Neuron (in vitro differentiated cells): Measurements from ENCODE around the gene KDF1.

Experiments used
- H2AFZ ChIP-seq: one replicate; pipeline ENCODE4 v1.6.1; 2013; ENCODE audit warnings: low read depth, mild to moderate bottlenecking, inconsistent platforms, low read length, moderate library complexity
- H3K27me3 ChIP-seq: one replicate; pipeline ENCODE4 v1.6.1; 2013; ENCODE audit warnings: low read length; ENCODE audit not compliant: insufficient read depth
- H3K36me3 ChIP-seq: one replicate; pipeline ENCODE4 v1.6.1; 2013; ENCODE audit warnings: low read length; ENCODE audit not compliant: insufficient read depth
- H3K4me1 ChIP-seq: one replicate; pipeline ENCODE4 v1.6.1; 2013; ENCODE audit warnings: low read length; ENCODE audit not compliant: insufficient read depth
- H3K4me3 ChIP-seq: 2 replicates; pipeline ENCODE4 v1.5.1; 2013; ENCODE audit warnings: mild to moderate bottlenecking, low read length, moderate library complexity
- H3K9me3 ChIP-seq: one replicate; pipeline ENCODE4 v1.6.1; 2013; ENCODE audit warnings: low read length

The KDF1 gene

GRCh38 chr1:26913389-26913753, 46.9 kb downstream of the KDF1 start:
- H3K36me3 ChIP-seq: no peaks in the 10 kb centered on the region
- H3K4me3 ChIP-seq: no peak overlapping the region
- H2AFZ ChIP-seq: no peak overlapping the region
- H3K27me3 ChIP-seq: peaks cover 18% of the 10 kb centered on the region
- no peaks in the 10 kb centered on the region for H3K4me1 ChIP-seq
- no peaks in the 10 kb centered on the region for H3K9me3 ChIP-seq

GRCh38 chr1:26912147-26912490, 48.1 kb downstream of the KDF1 start:
- H3K4me3 ChIP-seq: no peak overlapping the region
- H3K36me3 ChIP-seq: no peaks in the 10 kb centered on the region
- peaks cover 18% of the 10 kb centered on the region for H3K27me3 ChIP-seq
- no peaks in the 10 kb centered on the region for H3K4me1 ChIP-seq
- no peaks in the 10 kb centered on the region for H3K9me3 ChIP-seq
- H2AFZ ChIP-seq: no peak overlapping the region

GRCh38 chr1:26911399-26912146, 48.7 kb downstream of the KDF1 start:
- no peaks in the 10 kb centered on the region for H3K9me3 ChIP-seq
- H3K36me3 ChIP-seq: no peaks in the 10 kb centered on the region
- H3K4me3 ChIP-seq: no peak overlapping the region
- no peaks in the 10 kb centered on the region for H3K4me1 ChIP-seq
- H2AFZ ChIP-seq: no peak overlapping the region
- H3K27me3 ChIP-seq: peaks cover 21% of the 10 kb centered on the region

GRCh38 chr1:26910343-26911160, 49.7 kb downstream of the KDF1 start:
- Histone ChIP-seq H3K4me1 (no peaks in the 10 kb centered on the region), H3K36me3 (no peaks in the 10 kb centered on the region), H3K9me3 (no peaks in the 10 kb centered on the region), H3K27me3 (peaks cover 21% of the 10 kb centered on the region), H3K4me3 (no peak overlapping the region), H2AFZ (no peak overlapping the region)

GRCh38 chr1:26909951-26910342, 50.3 kb downstream of the KDF1 start:
- Histone ChIP-seq H3K4me1 (no peaks in the 10 kb centered on the region), H3K9me3 (no peaks in the 10 kb centered on the region), H3K4me3 (no peak overlapping the region), H3K27me3 (peaks cover 19% of the 10 kb centered on the region), H2AFZ (no peak overlapping the region), H3K36me3 (no peaks in the 10 kb centered on the region)

GRCh38 chr1:26907071-26907917, 53.0 kb downstream of the KDF1 start:
- H2AFZ ChIP-seq: no peak overlapping the region
- no peaks in the 10 kb centered on the region for H3K36me3 ChIP-seq
- no peaks in the 10 kb centered on the region for H3K9me3 ChIP-seq
- H3K27me3 ChIP-seq: peaks cover 19% of the 10 kb centered on the region
- H3K4me1 ChIP-seq: no peaks in the 10 kb centered on the region
- H3K4me3 ChIP-seq: no peak overlapping the region

GRCh38 chr1:26900815-26901511, 59.3 kb downstream of the KDF1 start:
- no peaks in the 10 kb centered on the region for H3K9me3 ChIP-seq
- no peaks in the 10 kb centered on the region for H3K27me3 ChIP-seq
- peaks cover 14% of the 10 kb centered on the region for H3K4me1 ChIP-seq
- H2AFZ ChIP-seq: peak overlapping the region; percentile 97
- peak overlapping the region; percentile 93 for H3K4me3 ChIP-seq
- peaks cover 7% of the 10 kb centered on the region for H3K36me3 ChIP-seq

- peaks cover 12% of the 10 kb centered on the region for H3K36me3 ChIP-seq
- peaks cover 14% of the 10 kb centered on the region for H3K4me1 ChIP-seq
- no peaks in the 10 kb centered on the region for H3K27me3 ChIP-seq
- peak within 1 kb of the TSS; percentile 97 for H2AFZ ChIP-seq
- peak within 1 kb of the TSS; percentile 93 for H3K4me3 ChIP-seq
- no peaks in the 10 kb centered on the region for H3K9me3 ChIP-seq
These were observed 60.1 kb downstream of the KDF1 start, which contains the start of gene GPATCH3 for GRCh38 chr1:26900001-26900814. Gene GPATCH3 (minus strand): TSS chr1:26900467. CDS start chr1:26900442, 25 bp downstream.
